OCI-LY7 (cell line): ENCODE measurements around the gene CPNE5. TPM values are rescaled to one million over a fixed set of nuclear protein-coding genes. Genes with fewer than 3 reads are reported as not detected.

ENCODE experiments used
- BruUV-seq: library from RNA; stranded (reverse); fragments of 400-500 nt; replicated peaks from 2 replicates; lab custom pipeline; 2021; lab: Mats Ljungman, UMichigan
- CTCF ChIA-PET: fragments of 300-600 bp; sonication (Branson Sonifier 250); formaldehyde crosslinking; loops from one replicate; lab custom pipeline; 2022; ENCODE audit warnings: antibody characterized with exemption; ENCODE audit not compliant: unreplicated experiment; lab: Charles Lee
- POLR2A ChIA-PET: fragments of 300-600 bp; sonication (Branson Sonifier 250); formaldehyde crosslinking; loops from one replicate; lab custom pipeline; 2022; ENCODE audit warnings: antibody characterized with exemption; lab: Charles Lee
- DNase-seq: peaks from one replicate; pipeline ENCODE4 v3.0.0-alpha.2; 2015; ENCODE audit warnings: low spot score
- H2AFZ ChIP-seq: fragments of 200-600 bp; sonication (generic), shearing (Covaris generic); 2 replicates; pipeline ENCODE4 v1.6.1; 2014; ENCODE audit warnings: mild to moderate bottlenecking, antibody characterized with exemption, low read length, moderate library complexity
- H3K27ac ChIP-seq: fragments of 200-600 bp; sonication (generic); 2 replicates; pipeline ENCODE4 v1.5.1; 2014; ENCODE audit warnings: mixed run types, low read depth, mild to moderate bottlenecking, moderate library complexity, low read length, inconsistent platforms; ENCODE audit not compliant: poor library complexity, severe bottlenecking
- H3K36me3 ChIP-seq: fragments of 200-600 bp; sonication (generic); 2 replicates; pipeline ENCODE4 v1.6.1; 2014; ENCODE audit warnings: mild to moderate bottlenecking, antibody characterized with exemption, low read length, moderate library complexity, mixed read lengths; ENCODE audit not compliant: insufficient read depth
- H3K4me1 ChIP-seq: fragments of 200-600 bp; sonication (generic); 2 replicates; pipeline ENCODE4 v1.5.1; 2014; ENCODE audit warnings: mild to moderate bottlenecking, low read length; ENCODE audit not compliant: insufficient read depth, poor library complexity, severe bottlenecking
- H3K4me2 ChIP-seq: fragments of 200-600 bp; sonication (generic); 2 replicates; pipeline ENCODE4 v1.6.1; 2014; ENCODE audit warnings: mild to moderate bottlenecking, low read length
- H3K4me3 ChIP-seq: fragments of 200-600 bp; sonication (generic); 2 replicates; pipeline ENCODE4 v1.5.1; 2014; ENCODE audit warnings: mild to moderate bottlenecking, low read depth, low read length; ENCODE audit not compliant: poor library complexity, severe bottlenecking
- H3K79me2 ChIP-seq: fragments of 200-600 bp; sonication (generic); 2 replicates; pipeline ENCODE4 v1.6.1; 2016; ENCODE audit warnings: low read depth, mild to moderate bottlenecking, low read length, moderate library complexity, mixed read lengths; ENCODE audit not compliant: insufficient read depth
- H3K9me2 ChIP-seq: fragments of 200-600 bp; sonication (generic); 2 replicates; pipeline ENCODE4 v1.6.1; 2016; ENCODE audit warnings: mild to moderate bottlenecking, low read length, mixed read lengths; ENCODE audit not compliant: insufficient read depth
- H3K9me3 ChIP-seq: fragments of 200-600 bp; sonication (generic); 2 replicates; pipeline ENCODE4 v1.6.1; 2014; ENCODE audit warnings: mild to moderate bottlenecking, mixed run types, low read length, mixed read lengths
- H4K20me1 ChIP-seq: fragments of 200-600 bp; sonication (generic); 2 replicates; pipeline ENCODE4 v1.6.1; 2014; ENCODE audit warnings: mild to moderate bottlenecking, antibody characterized with exemption, low read length, moderate library complexity, mixed read lengths; ENCODE audit not compliant: insufficient read depth
- CTCF ChIP-seq: fragments of 200-600 bp; sonication (generic); conservative IDR thresholded peaks from 2 replicates; pipeline ENCODE4 v1.5.1; 2014; ENCODE audit warnings: mild to moderate bottlenecking, antibody characterized with exemption, low read length, moderate library complexity, mixed read lengths
- EZH2phosphoT487 ChIP-seq: fragments of 200-600 bp; sonication (generic); IDR thresholded peaks from 2 replicates; pipeline ENCODE4 v1.6.1; 2018; ENCODE audit warnings: low read depth, borderline replicate concordance, mild to moderate bottlenecking, mixed run types, antibody characterized with exemption, low read length, moderate library complexity, mixed read lengths
- intact Hi-C: fragments of 100-400 bp; cut with micrococcal nuclease; formaldehyde crosslinking; loops from one replicate; pipeline ENCODE4 v1.10.0; 2022; ENCODE audit not compliant: unreplicated experiment
- total RNA-seq, 2 experiments: library from RNA; depleted of rRNA in 1 of 2; stranded (reverse); fragments of >200 nt in 1 of 2; shearing (Covaris generic) in 1 of 2; gene quantifications; 2 replicates each; pipeline ENCODE4 v1.2.3, GENCODE V29; 2014 to 2022

Gene CPNE5
- total RNA-seq, 2 experiments from 2014 or later: 37.7 to 89.8 TPM

GRCh38 chr6:36780442-36781177, 58.6 kb downstream of the CPNE5 start:
- Histone ChIP-seq H3K4me3 (no peak overlapping the region), H3K27ac (no peak overlapping the region), H4K20me1 (no peaks in the 10 kb centered on the region), H3K9me2 (no peaks in the 10 kb centered on the region), H3K79me2 (no peaks in the 10 kb centered on the region), H3K36me3 (no peaks in the 10 kb centered on the region), H3K9me3 (no peaks in the 10 kb centered on the region), H3K4me1 (peaks cover 21% of the 10 kb centered on the region), H2AFZ (peak overlapping the region; percentile 52; the same call in 1 of the 2 replicates), H3K4me2 (peak overlapping the region; percentile 39)
- intact Hi-C loops: loop anchor here (5.0 kb wide), 3 partner anchors 72 to 237 kb away; no protein-coding TSS in a partner anchor
- peak; percentile 26 for DNase-seq
- BruUV-seq: no TSS peak
- TF ChIP-seq CTCF: no peak
- TF ChIP-seq EZH2phosphoT487: no peak
- ChIA-PET CTCF (interaction anchor here (0.5 to 4.0 kb wide), 3 partner anchors 8 to 1258 kb away, joined by 3 to 43 read pairs (median 3); no protein-coding TSS in a partner anchor), POLR2A (interaction anchor here (1.1 to 1.7 kb wide), 3 partner anchors 12 to 32 kb away, joined by 3 to 9 read pairs (median 8); no protein-coding TSS in a partner anchor)

GRCh38 chr6:36779227-36779626, 60.0 kb downstream of the CPNE5 start:
- intact Hi-C loops: no loop called here
- H3K4me1 ChIP-seq: peaks cover 21% of the 10 kb centered on the region
- no peaks in the 10 kb centered on the region for H3K36me3 ChIP-seq
- no TSS peak for BruUV-seq
- ChIA-PET CTCF (no interaction called here), POLR2A (interaction anchor here (1.1 to 1.2 kb wide), 2 partner anchors 17 to 33 kb away, joined by 3 read pairs; no protein-coding TSS in a partner anchor)
- H2AFZ ChIP-seq: no peak overlapping the region
- TF ChIP-seq EZH2phosphoT487 (no peak), CTCF (no peak)
- H3K9me2 ChIP-seq: no peaks in the 10 kb centered on the region
- H3K9me3 ChIP-seq: no peaks in the 10 kb centered on the region
- no peak overlapping the region for H3K27ac ChIP-seq
- no peak overlapping the region for H3K4me3 ChIP-seq
- H4K20me1 ChIP-seq: no peaks in the 10 kb centered on the region
- no peak for DNase-seq
- no peak overlapping the region for H3K4me2 ChIP-seq
- H3K79me2 ChIP-seq: no peaks in the 10 kb centered on the region

GRCh38 chr6:36777801-36778200, 61.4 kb downstream of the CPNE5 start:
- Histone ChIP-seq H3K36me3 (no peaks in the 10 kb centered on the region), H4K20me1 (no peaks in the 10 kb centered on the region), H2AFZ (no peak overlapping the region), H3K9me3 (no peaks in the 10 kb centered on the region), H3K79me2 (no peaks in the 10 kb centered on the region), H3K4me3 (no peak overlapping the region), H3K4me1 (peaks cover 21% of the 10 kb centered on the region), H3K4me2 (no peak overlapping the region), H3K27ac (no peak overlapping the region), H3K9me2 (no peaks in the 10 kb centered on the region)
- ChIA-PET CTCF (interaction anchor here (0.6 kb wide), 1 partner anchor 183 kb away, joined by 7 read pairs; no protein-coding TSS in a partner anchor), POLR2A (no interaction called here)
- TF ChIP-seq CTCF: no peak
- no peak for TF ChIP-seq EZH2phosphoT487
- DNase-seq: no peak
- no TSS peak for BruUV-seq
- intact Hi-C loops: no loop called here
